ENCODE measurements around the gene TSPAN2.

TSPAN2 gene

GRCh38 chr1:115089420-115090185, at the start of gene TSPAN2:
TSS of gene TSPAN2 (minus strand) at chr1:115089503. CDS start at chr1:115089432, 71 bp downstream.
- DNase-seq (ENCODE audit: extremely low read depth in 1 of 2, low read depth in 1 of 2) = no peak

GRCh38 chr1:115138973-115139372, 49.7 kb upstream of the TSPAN2 start:
- peak; percentile 21 to 25 for DNase-seq (ENCODE audit: extremely low read depth in 1 of 2, low read depth in 1 of 2)

GRCh38 chr1:115138271-115138670, 49.0 kb upstream of the TSPAN2 start:
- no peak for DNase-seq (ENCODE audit: extremely low read depth in 1 of 2, low read depth in 1 of 2)

GRCh38 chr1:115137191-115137590, 47.9 kb upstream of the TSPAN2 start:
- no peak for DNase-seq (ENCODE audit: extremely low read depth in 1 of 2, low read depth in 1 of 2)

GRCh38 chr1:115136706-115137105, 47.4 kb upstream of the TSPAN2 start:
- no peak for DNase-seq (ENCODE audit: extremely low read depth in 1 of 2, low read depth in 1 of 2)

- no peak for DNase-seq (ENCODE audit: extremely low read depth in 1 of 2, low read depth in 1 of 2)
Measured at GRCh38 chr1:115136106-115136505, 46.8 kb upstream of the TSPAN2 start.

- no peak for DNase-seq (ENCODE audit: extremely low read depth in 1 of 2, low read depth in 1 of 2)
Measured at GRCh38 chr1:115135681-115136080, 46.4 kb upstream of the TSPAN2 start.

GRCh38 chr1:115134850-115135480, 45.7 kb upstream of the TSPAN2 start:
- DNase-seq (ENCODE audit: extremely low read depth in 1 of 2, low read depth in 1 of 2) = no peak

GRCh38 chr1:115134231-115134630, 44.9 kb upstream of the TSPAN2 start:
- DNase-seq (ENCODE audit: extremely low read depth in 1 of 2, low read depth in 1 of 2) = no peak

GRCh38 chr1:115133440-115133839, 44.1 kb upstream of the TSPAN2 start:
- DNase-seq (ENCODE audit: extremely low read depth in 1 of 2, low read depth in 1 of 2) = no peak

- no peak for DNase-seq (ENCODE audit: extremely low read depth in 1 of 2, low read depth in 1 of 2)
Measured at GRCh38 chr1:115130786-115131185, 41.5 kb upstream of the TSPAN2 start.

GRCh38 chr1:115129071-115129640, 39.9 kb upstream of the TSPAN2 start:
- no peak for DNase-seq (ENCODE audit: extremely low read depth in 1 of 2, low read depth in 1 of 2)

- no peak for DNase-seq (ENCODE audit: extremely low read depth in 1 of 2, low read depth in 1 of 2)
Measured at GRCh38 chr1:115127539-115127938, 38.2 kb upstream of the TSPAN2 start.

- DNase-seq (ENCODE audit: extremely low read depth in 1 of 2, low read depth in 1 of 2) = no peak
Measured at GRCh38 chr1:115126516-115126915, 37.2 kb upstream of the TSPAN2 start.

- no peak for DNase-seq (ENCODE audit: extremely low read depth in 1 of 2, low read depth in 1 of 2)
Measured at GRCh38 chr1:115123116-115123515, 33.8 kb upstream of the TSPAN2 start.

GRCh38 chr1:115121793-115122192, 32.5 kb upstream of the TSPAN2 start:
- no peak for DNase-seq (ENCODE audit: extremely low read depth in 1 of 2, low read depth in 1 of 2)

GRCh38 chr1:115120296-115120695, 31.0 kb upstream of the TSPAN2 start:
- no peak for DNase-seq (ENCODE audit: extremely low read depth in 1 of 2, low read depth in 1 of 2)

GRCh38 chr1:115118611-115119010, 29.3 kb upstream of the TSPAN2 start:
- no peak for DNase-seq (ENCODE audit: extremely low read depth in 1 of 2, low read depth in 1 of 2)

GRCh38 chr1:115118086-115118485, 28.8 kb upstream of the TSPAN2 start:
- DNase-seq (ENCODE audit: extremely low read depth in 1 of 2, low read depth in 1 of 2) = no peak

- no peak for DNase-seq (ENCODE audit: extremely low read depth in 1 of 2, low read depth in 1 of 2)
Measured at GRCh38 chr1:115117298-115117697, 28.0 kb upstream of the TSPAN2 start.

- DNase-seq (ENCODE audit: extremely low read depth in 1 of 2, low read depth in 1 of 2) = no peak
Measured at GRCh38 chr1:115116512-115116911, 27.2 kb upstream of the TSPAN2 start.

- DNase-seq (ENCODE audit: extremely low read depth in 1 of 2, low read depth in 1 of 2) = no peak
Measured at GRCh38 chr1:115115521-115116161, 26.3 kb upstream of the TSPAN2 start.
